Loucy (cell line): ENCODE measurements around the gene FMNL2.

Experiments used
- H2AFZ ChIP-seq: fragments of 200-600 bp; sonication (generic); 2 replicates; pipeline ENCODE4 v1.6.0; 2016; ENCODE audit warnings: antibody characterized with exemption, mild to moderate bottlenecking, low read length, moderate library complexity
- H3F3A ChIP-seq: fragments of 200-600 bp; 2 replicates; pipeline ENCODE4 v1.6.0; 2016; ENCODE audit warnings: antibody characterized with exemption, low read depth, mild to moderate bottlenecking
- H3K27me3 ChIP-seq: fragments of 200-600 bp; sonication (generic); 2 replicates; pipeline ENCODE4 v1.6.1; 2014; ENCODE audit warnings: low read length, mild to moderate bottlenecking; ENCODE audit not compliant: insufficient read depth, poor library complexity, severe bottlenecking
- H3K36me3 ChIP-seq: fragments of 200-600 bp; sonication (generic); 2 replicates; pipeline ENCODE4 v1.6.1; 2016; ENCODE audit warnings: low read length; ENCODE audit not compliant: insufficient read depth
- H3K4me1 ChIP-seq: fragments of 200-600 bp; sonication (generic); 2 replicates; pipeline ENCODE4 v1.5.1; 2014; ENCODE audit warnings: low read length, mild to moderate bottlenecking; ENCODE audit not compliant: insufficient read depth, poor library complexity, severe bottlenecking
- H3K4me2 ChIP-seq: fragments of 200-600 bp; sonication (generic); 2 replicates; pipeline ENCODE4 v1.6.0; 2014; ENCODE audit warnings: antibody characterized with exemption, low read length, low read depth, mild to moderate bottlenecking; ENCODE audit not compliant: poor library complexity, severe bottlenecking
- H3K4me3 ChIP-seq: fragments of 200-600 bp; sonication (generic); 2 replicates; pipeline ENCODE4 v1.5.1; 2014; ENCODE audit warnings: low read length, mild to moderate bottlenecking, mixed read lengths; ENCODE audit not compliant: poor library complexity, severe bottlenecking
- H3K79me2 ChIP-seq: fragments of 200-600 bp; sonication (generic); 2 replicates; pipeline ENCODE4 v1.6.1; 2014; ENCODE audit warnings: low read length; ENCODE audit not compliant: insufficient read depth
- H3K9ac ChIP-seq: fragments of 200-600 bp; sonication (generic); 2 replicates; pipeline ENCODE4 v1.6.0; 2014; ENCODE audit warnings: mild to moderate bottlenecking, low read depth, low read length, moderate library complexity; ENCODE audit not compliant: poor library complexity, severe bottlenecking
- H3K9me2 ChIP-seq: fragments of 200-600 bp; sonication (generic); replicated peaks from 2 replicates; pipeline ENCODE4 v1.6.1; 2016; ENCODE audit warnings: low read depth, low read length, mixed read lengths
- H3K9me3 ChIP-seq: fragments of 200-600 bp; sonication (generic); 2 replicates; pipeline ENCODE4 v1.6.1; 2014; ENCODE audit warnings: mild to moderate bottlenecking, antibody characterized with exemption, low read length, low read depth; ENCODE audit not compliant: insufficient read depth
- H4K20me1 ChIP-seq: fragments of 200-600 bp; sonication (generic); 2 replicates; pipeline ENCODE4 v1.6.0; 2014; ENCODE audit warnings: antibody characterized with exemption, low read length, mild to moderate bottlenecking; ENCODE audit not compliant: insufficient read depth, poor library complexity, severe bottlenecking
- CTCF ChIP-seq: fragments of 200-600 bp; sonication (generic); conservative IDR thresholded peaks from 2 replicates; pipeline ENCODE4 v1.5.1; 2014; ENCODE audit warnings: mild to moderate bottlenecking, antibody characterized with exemption, low read length
- EZH2phosphoT487 ChIP-seq: fragments of 200-600 bp; IDR thresholded peaks from 2 replicates; pipeline ENCODE4 v1.6.1; 2018; ENCODE audit warnings: antibody characterized with exemption, mild to moderate bottlenecking, moderate library complexity, borderline replicate concordance

FMNL2 gene

GRCh38 chr2:152493417-152493816 lies 158.4 kb downstream of the FMNL2 start:
- no peak overlapping the region for H3K9ac ChIP-seq
- H3K4me1 ChIP-seq, result no peaks in the 10 kb centered on the region
- no peaks in the 10 kb centered on the region for H4K20me1 ChIP-seq
- no peaks in the 10 kb centered on the region for H3K79me2 ChIP-seq
- H2AFZ ChIP-seq, result no peak overlapping the region
- H3K27me3 ChIP-seq, result no peaks in the 10 kb centered on the region
- TF ChIP-seq EZH2phosphoT487, result no peak
- TF ChIP-seq CTCF, result no peak
- H3K4me2 ChIP-seq, result no peak overlapping the region
- H3K4me3 ChIP-seq, result no peak overlapping the region
- H3K9me2 ChIP-seq, result no peaks in the 10 kb centered on the region
- H3K9me3 ChIP-seq, result no peaks in the 10 kb centered on the region
- no peaks in the 10 kb centered on the region for H3F3A ChIP-seq
- no peaks in the 10 kb centered on the region for H3K36me3 ChIP-seq

DNA sequence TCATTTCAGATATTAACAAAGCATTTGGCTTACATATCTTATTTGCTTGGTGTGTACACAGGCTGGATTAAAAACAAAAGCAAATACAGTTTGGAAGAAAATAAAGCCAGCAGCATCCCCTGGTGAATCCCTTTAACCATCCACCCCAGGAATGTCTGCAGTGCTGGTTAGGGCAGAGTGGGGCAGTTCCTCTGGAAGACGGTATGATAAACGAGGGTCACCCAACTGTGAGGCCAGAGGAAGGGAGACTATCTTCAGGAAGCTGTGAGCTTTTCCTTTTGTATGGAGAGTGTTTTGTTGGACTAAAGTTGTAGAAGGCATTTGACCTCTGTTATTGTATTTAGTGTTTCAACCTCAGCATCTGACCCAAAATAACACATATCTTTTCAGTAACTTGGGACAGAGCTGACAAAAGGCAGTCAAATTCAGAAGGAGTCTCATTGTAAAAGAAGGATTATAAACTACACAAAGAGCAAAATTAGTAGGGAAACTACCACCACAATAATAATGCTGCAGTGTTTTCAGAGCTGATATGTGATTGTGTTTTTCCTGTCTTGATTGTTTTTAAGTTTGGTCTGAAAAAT lies 159.1 kb downstream of the FMNL2 start:
- no peaks in the 10 kb centered on the region for H3K27me3 ChIP-seq
- H3K4me1 ChIP-seq, result no peaks in the 10 kb centered on the region
- no peak overlapping the region for H3K9ac ChIP-seq
- no peaks in the 10 kb centered on the region for H3K36me3 ChIP-seq
- no peak overlapping the region for H3K4me2 ChIP-seq
- H3K9me3 ChIP-seq, result no peaks in the 10 kb centered on the region
- H3K79me2 ChIP-seq, result no peaks in the 10 kb centered on the region
- H4K20me1 ChIP-seq, result no peaks in the 10 kb centered on the region
- TF ChIP-seq CTCF, result no peak
- no peaks in the 10 kb centered on the region for H3K9me2 ChIP-seq
- no peaks in the 10 kb centered on the region for H3F3A ChIP-seq
- no peak overlapping the region for H2AFZ ChIP-seq
- no peak overlapping the region for H3K4me3 ChIP-seq

GRCh38 chr2:152496371-152496770 lies 161.4 kb downstream of the FMNL2 start:
- H2AFZ ChIP-seq, result no peak overlapping the region
- H3F3A ChIP-seq, result no peaks in the 10 kb centered on the region
- H3K9me3 ChIP-seq, result no peaks in the 10 kb centered on the region
- H4K20me1 ChIP-seq, result no peaks in the 10 kb centered on the region
- no peaks in the 10 kb centered on the region for H3K9me2 ChIP-seq
- H3K4me3 ChIP-seq, result no peak overlapping the region
- H3K9ac ChIP-seq, result no peak overlapping the region
- H3K4me1 ChIP-seq, result no peaks in the 10 kb centered on the region
- H3K36me3 ChIP-seq, result no peaks in the 10 kb centered on the region
- TF ChIP-seq EZH2phosphoT487 (no peak), CTCF (no peak)
- no peaks in the 10 kb centered on the region for H3K79me2 ChIP-seq
- H3K27me3 ChIP-seq, result no peaks in the 10 kb centered on the region
- no peak overlapping the region for H3K4me2 ChIP-seq
